Measurements from ENCODE around the gene OR52E8. TPM values are rescaled to one million over a fixed set of nuclear protein-coding genes. Genes with fewer than 3 reads are reported as not detected.

The OR52E8 gene
- total RNA-seq, 2 donors from 2014 or later: not detected

- Histone ChIP-seq H3K9ac (ENCODE audit: extremely low read depth, low read length, poor library complexity, severe bottlenecking) (no peak within 1 kb of the TSS), H3K4me3 (ENCODE audit: low read length) (no peak within 1 kb of the TSS), H3K36me3 (ENCODE audit: control insufficient read depth, insufficient read depth, low read length) (no peaks in the 10 kb centered on the region), H3K9me3 (ENCODE audit: control insufficient read depth, low read length) (peaks cover 9% of the 10 kb centered on the region), H3K27ac (ENCODE audit: low read depth, low read length) (no peak within 1 kb of the TSS), H3K4me1 (ENCODE audit: control insufficient read depth, insufficient read depth, low read length) (no peaks in the 10 kb centered on the region), H3K27me3 (ENCODE audit: control insufficient read depth, insufficient read depth, low read length, poor library complexity, severe bottlenecking) (no peaks in the 10 kb centered on the region)
- H3K4me3 Mint-ChIP-seq: peak within 1 kb of the TSS; percentile 69
- no peaks in the 10 kb centered on the region for H3K36me3 Mint-ChIP-seq (ENCODE audit: low read depth)
- peak within 1 kb of the TSS; percentile 76 for H3K27ac Mint-ChIP-seq
- peaks cover 7% of the 10 kb centered on the region for H3K4me1 Mint-ChIP-seq
- WGBS, 2 experiments (ENCODE audit: insufficient coverage in 1 of 2, insufficient read length in 1 of 2): 67 to 79% methylated on average over 11 to 24 of the region's 24 CpGs
- peaks cover 4% of the 10 kb centered on the region for H3K9me3 Mint-ChIP-seq
- H3K27me3 Mint-ChIP-seq (ENCODE audit: insufficient read depth): peaks cover 10% of the 10 kb centered on the region
- TF ChIP-seq CTCF (conservative IDR thresholded peaks at IDR 0.05): peak; percentile 98
- peak; percentile 90 for DNase-seq
These were observed 48.9 kb downstream of the OR52E8 start, which contains the start of gene OR52N2 for GRCh38 chr11:5808500-5809121. Gene OR52N2, plus strand, starts transcription at chr11:5808924. Its CDS starts 11,412 bp downstream, at chr11:5820336.

- peak; percentile 77 for DNase-seq
- H3K9me3 ChIP-seq (ENCODE audit: control insufficient read depth, low read length): peaks cover 11% of the 10 kb centered on the region
- 76 to 78% methylated on average over 8 to 10 of the region's 10 CpGs for WGBS, 2 experiments (ENCODE audit: insufficient coverage in 1 of 2, insufficient read length in 1 of 2)
- Mint-ChIP-seq H3K4me1 (peaks cover 7% of the 10 kb centered on the region), H3K27ac (no peak overlapping the region), H3K4me3 (no peak overlapping the region), H3K36me3 (ENCODE audit: low read depth) (no peaks in the 10 kb centered on the region), H3K9me3 (peaks cover 7% of the 10 kb centered on the region), H3K27me3 (ENCODE audit: insufficient read depth) (peaks cover 10% of the 10 kb centered on the region)
- no peaks in the 10 kb centered on the region for H3K27me3 ChIP-seq (ENCODE audit: control insufficient read depth, insufficient read depth, low read length, poor library complexity, severe bottlenecking)
- H3K27ac ChIP-seq (ENCODE audit: low read depth, low read length): no peak overlapping the region
- H3K4me1 ChIP-seq (ENCODE audit: control insufficient read depth, insufficient read depth, low read length): no peaks in the 10 kb centered on the region
- no peaks in the 10 kb centered on the region for H3K36me3 ChIP-seq (ENCODE audit: control insufficient read depth, insufficient read depth, low read length)
- H3K4me3 ChIP-seq (ENCODE audit: low read length): no peak overlapping the region
- TF ChIP-seq CTCF (conservative IDR thresholded peaks at IDR 0.05): peak; percentile 47
- no peak overlapping the region for H3K9ac ChIP-seq (ENCODE audit: extremely low read depth, low read length, poor library complexity, severe bottlenecking)
These were observed 49.9 kb downstream of the OR52E8 start for GRCh38 chr11:5807580-5807979.

Other genes starting within 250 kb of the OR52E8 start
- 1 to 10 TPM in 1 of 2 donors, under 1 TPM in 1; 0.68 to 1.2 TPM for gene TRIM34, start 232.7 kb downstream of the OR52E8 start, total RNA-seq
- gene TRIM5, start 172.6 kb downstream of the OR52E8 start, total RNA-seq: 10 to 100 TPM; 16.0 to 21.4 TPM
- gene TRIM22, start 167.9 kb downstream of the OR52E8 start, total RNA-seq: 1 to 10 TPM; 1.1 to 3.1 TPM
- not detected for gene OR56B1, start 121.2 kb downstream of the OR52E8 start, total RNA-seq
- not detected for gene OR52N4, start 103.4 kb downstream of the OR52E8 start, total RNA-seq
- not detected for gene OR52N5, start 74.3 kb downstream of the OR52E8 start, total RNA-seq
- gene OR52N1, start 66.4 kb downstream of the OR52E8 start, total RNA-seq: not detected
- not detected for gene OR52N2, start 48.8 kb downstream of the OR52E8 start, total RNA-seq
- gene OR52E6, start 15.8 kb downstream of the OR52E8 start, total RNA-seq: not detected
- not detected for gene OR52E4, start 22.9 kb upstream of the OR52E8 start, total RNA-seq
- not detected for gene OR52E5, start 35.5 kb upstream of the OR52E8 start, total RNA-seq
- not detected for gene OR56A3, start 84.6 kb upstream of the OR52E8 start, total RNA-seq
- gene OR56A5, start 110.8 kb upstream of the OR52E8 start, total RNA-seq: not detected
- under 1 TPM in 1 of 2 donors, not detected in 1; 0.33 TPM for gene OR52L1, start 129.3 kb upstream of the OR52E8 start, total RNA-seq
- under 1 TPM; 0.15 to 0.59 TPM for gene OR56A4, start 149.3 kb upstream of the OR52E8 start, total RNA-seq
- gene OR56A1, start 173.1 kb upstream of the OR52E8 start, total RNA-seq: under 1 TPM; 0.15 to 0.31 TPM
- not detected for gene OR56B4, start 250.0 kb upstream of the OR52E8 start, total RNA-seq

Data from endodermal cell (in vitro differentiated cells).